ENCODE measurements around the gene ELOF1.

DNA sequence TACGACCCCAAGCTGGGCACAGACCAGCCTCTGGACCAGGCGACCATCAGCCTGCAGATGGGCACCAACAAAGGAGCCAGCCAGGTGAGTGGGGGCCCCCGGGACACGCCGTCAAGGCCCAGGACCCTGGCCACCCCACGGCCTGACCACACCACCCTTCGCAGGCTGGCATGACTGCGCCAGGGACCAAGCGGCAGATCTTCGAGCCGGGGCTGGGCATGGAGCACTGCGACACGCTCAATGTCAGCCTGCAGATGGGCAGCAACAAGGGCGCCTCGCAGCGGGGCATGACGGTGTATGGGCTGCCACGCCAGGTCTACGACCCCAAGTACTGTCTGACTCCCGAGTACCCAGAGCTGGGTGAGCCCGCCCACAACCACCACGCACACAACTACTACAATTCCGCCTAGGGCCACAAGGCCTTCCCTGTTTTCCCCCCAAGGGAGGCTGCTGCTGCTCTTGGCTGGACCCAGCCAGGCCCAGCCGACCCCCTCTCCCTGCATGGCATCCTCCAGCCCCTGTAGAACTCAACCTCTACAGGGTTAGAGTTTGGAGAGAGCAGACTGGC is 9.6 kb downstream of the ELOF1 start:
- TF ChIP-seq INSM2 (tag by site-specific recombination; IDR thresholded peaks at IDR 0.05) (no peak), CTCF (tag by site-specific recombination; IDR thresholded peaks at IDR 0.05) (no peak)
- TF ChIP-seq, protein P1, sequence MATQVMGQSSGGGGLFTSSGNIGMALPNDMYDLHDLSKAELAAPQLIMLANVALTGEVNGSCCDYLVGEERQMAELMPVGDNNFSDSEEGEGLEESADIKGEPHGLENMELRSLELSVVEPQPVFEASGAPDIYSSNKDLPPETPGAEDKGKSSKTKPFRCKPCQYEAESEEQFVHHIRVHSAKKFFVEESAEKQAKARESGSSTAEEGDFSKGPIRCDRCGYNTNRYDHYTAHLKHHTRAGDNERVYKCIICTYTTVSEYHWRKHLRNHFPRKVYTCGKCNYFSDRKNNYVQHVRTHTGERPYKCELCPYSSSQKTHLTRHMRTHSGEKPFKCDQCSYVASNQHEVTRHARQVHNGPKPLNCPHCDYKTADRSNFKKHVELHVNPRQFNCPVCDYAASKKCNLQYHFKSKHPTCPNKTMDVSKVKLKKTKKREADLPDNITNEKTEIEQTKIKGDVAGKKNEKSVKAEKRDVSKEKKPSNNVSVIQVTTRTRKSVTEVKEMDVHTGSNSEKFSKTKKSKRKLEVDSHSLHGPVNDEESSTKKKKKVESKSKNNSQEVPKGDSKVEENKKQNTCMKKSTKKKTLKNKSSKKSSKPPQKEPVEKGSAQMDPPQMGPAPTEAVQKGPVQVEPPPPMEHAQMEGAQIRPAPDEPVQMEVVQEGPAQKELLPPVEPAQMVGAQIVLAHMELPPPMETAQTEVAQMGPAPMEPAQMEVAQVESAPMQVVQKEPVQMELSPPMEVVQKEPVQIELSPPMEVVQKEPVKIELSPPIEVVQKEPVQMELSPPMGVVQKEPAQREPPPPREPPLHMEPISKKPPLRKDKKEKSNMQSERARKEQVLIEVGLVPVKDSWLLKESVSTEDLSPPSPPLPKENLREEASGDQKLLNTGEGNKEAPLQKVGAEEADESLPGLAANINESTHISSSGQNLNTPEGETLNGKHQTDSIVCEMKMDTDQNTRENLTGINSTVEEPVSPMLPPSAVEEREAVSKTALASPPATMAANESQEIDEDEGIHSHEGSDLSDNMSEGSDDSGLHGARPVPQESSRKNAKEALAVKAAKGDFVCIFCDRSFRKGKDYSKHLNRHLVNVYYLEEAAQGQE (tag by site-specific recombination; IDR thresholded peaks at IDR 0.05) = no peak
- TF ChIP-seq, protein P2, sequence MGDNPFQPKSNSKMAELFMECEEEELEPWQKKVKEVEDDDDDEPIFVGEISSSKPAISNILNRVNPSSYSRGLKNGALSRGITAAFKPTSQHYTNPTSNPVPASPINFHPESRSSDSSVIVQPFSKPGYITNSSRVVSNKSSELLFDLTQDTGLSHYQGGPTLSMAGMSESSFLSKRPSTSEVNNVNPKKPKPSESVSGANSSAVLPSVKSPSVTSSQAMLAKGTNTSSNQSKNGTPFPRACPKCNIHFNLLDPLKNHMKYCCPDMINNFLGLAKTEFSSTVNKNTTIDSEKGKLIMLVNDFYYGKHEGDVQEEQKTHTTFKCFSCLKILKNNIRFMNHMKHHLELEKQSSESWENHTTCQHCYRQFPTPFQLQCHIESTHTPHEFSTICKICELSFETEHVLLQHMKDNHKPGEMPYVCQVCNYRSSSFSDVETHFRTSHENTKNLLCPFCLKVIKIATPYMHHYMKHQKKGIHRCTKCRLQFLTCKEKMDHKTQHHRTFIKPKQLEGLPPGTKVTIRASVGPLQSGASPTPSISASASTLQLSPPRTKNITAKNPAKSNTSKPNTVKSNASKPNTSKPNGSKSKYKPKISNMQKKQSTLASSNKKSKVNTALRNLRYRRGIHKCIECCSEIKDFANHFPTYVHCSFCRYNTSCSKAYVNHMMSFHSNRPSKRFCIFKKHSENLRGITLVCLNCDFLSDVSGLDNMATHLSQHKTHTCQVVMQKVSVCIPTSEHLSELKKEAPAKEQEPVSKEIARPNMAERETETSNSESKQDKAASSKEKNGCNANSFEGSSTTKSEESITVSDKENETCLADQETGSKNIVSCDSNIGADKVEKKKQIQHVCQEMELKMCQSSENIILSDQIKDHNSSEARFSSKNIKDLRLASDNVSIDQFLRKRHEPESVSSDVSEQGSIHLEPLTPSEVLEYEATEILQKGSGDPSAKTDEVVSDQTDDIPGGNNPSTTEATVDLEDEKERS (tag by site-specific recombination; IDR thresholded peaks at IDR 0.05) = no peak
